Measurements from ENCODE around the gene CMTM3. TPM values are rescaled to one million over a fixed set of nuclear protein-coding genes. Genes with fewer than 3 reads are reported as not detected.

The CMTM3 gene
- total RNA-seq, 1 experiment from 2014 or later = 19.1 TPM

DNA sequence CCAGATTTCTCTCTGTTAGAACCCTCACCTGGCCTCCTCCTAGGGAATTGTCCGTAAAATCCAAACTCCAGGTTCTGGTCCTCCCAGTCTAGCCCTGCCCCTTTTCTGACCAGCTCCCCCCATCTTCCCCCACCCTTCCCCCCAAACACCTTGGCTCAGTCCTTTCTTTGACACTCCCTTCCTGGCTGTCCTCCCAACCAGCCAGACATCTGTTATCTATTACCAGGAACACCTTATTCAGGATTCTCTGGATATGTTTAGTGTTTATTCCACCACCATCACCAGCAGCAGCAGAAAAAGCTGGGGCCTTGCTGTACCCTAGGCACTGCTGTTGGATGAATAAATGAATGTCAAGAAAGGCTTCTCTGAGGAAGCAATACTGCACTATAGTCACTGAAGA is 4.0 kb upstream of the CMTM3 start:
- CTCF ChIA-PET = interaction anchor here (0.9 kb wide), 1 partner anchor 50 kb away, joined by 5 read pairs; no protein-coding TSS in a partner anchor
- Mint-ChIP-seq H3K4me3 (no peak overlapping the region), H3K27me3 (ENCODE audit: low read depth) (peaks cover 6% of the 10 kb centered on the region; the same call in 1 of the 2 replicates), H3K9me3 (no peaks in the 10 kb centered on the region), H3K27ac (no peak overlapping the region), H3K4me1 (peaks cover 10% of the 10 kb centered on the region), H3K36me3 (no peaks in the 10 kb centered on the region)
- POLR2A ChIA-PET = no interaction called here
- TF ChIP-seq ZNF416 (CRISPR knock-in tag; IDR thresholded peaks at IDR 0.05) (no peak), NFE2L1 (CRISPR knock-in tag; IDR thresholded peaks at IDR 0.05) (no peak), SMAD3 (CRISPR knock-in tag; IDR thresholded peaks at IDR 0.05; ENCODE audit: borderline replicate concordance) (no peak), PRRX2 (CRISPR knock-in tag; IDR thresholded peaks at IDR 0.05) (no peak), NR3C1 (CRISPR knock-in tag; conservative IDR thresholded peaks at IDR 0.05; ENCODE audit: low read depth) (no peak), ATF1 (CRISPR knock-in tag; IDR thresholded peaks at IDR 0.05) (no peak), ZNF138 (CRISPR knock-in tag; conservative IDR thresholded peaks at IDR 0.05) (no peak), ZNF396 (CRISPR knock-in tag; IDR thresholded peaks at IDR 0.05; ENCODE audit: borderline replicate concordance) (no peak), ZNF423 (CRISPR knock-in tag; IDR thresholded peaks at IDR 0.05) (no peak), NR2C2 (CRISPR knock-in tag; IDR thresholded peaks at IDR 0.05) (no peak), EMX1 (CRISPR knock-in tag; IDR thresholded peaks at IDR 0.05) (no peak), NR1H2 (CRISPR knock-in tag; IDR thresholded peaks at IDR 0.05) (no peak), HMGA2 (CRISPR knock-in tag; IDR thresholded peaks at IDR 0.05) (no peak)
- TF ChIP-seq, protein P1, sequence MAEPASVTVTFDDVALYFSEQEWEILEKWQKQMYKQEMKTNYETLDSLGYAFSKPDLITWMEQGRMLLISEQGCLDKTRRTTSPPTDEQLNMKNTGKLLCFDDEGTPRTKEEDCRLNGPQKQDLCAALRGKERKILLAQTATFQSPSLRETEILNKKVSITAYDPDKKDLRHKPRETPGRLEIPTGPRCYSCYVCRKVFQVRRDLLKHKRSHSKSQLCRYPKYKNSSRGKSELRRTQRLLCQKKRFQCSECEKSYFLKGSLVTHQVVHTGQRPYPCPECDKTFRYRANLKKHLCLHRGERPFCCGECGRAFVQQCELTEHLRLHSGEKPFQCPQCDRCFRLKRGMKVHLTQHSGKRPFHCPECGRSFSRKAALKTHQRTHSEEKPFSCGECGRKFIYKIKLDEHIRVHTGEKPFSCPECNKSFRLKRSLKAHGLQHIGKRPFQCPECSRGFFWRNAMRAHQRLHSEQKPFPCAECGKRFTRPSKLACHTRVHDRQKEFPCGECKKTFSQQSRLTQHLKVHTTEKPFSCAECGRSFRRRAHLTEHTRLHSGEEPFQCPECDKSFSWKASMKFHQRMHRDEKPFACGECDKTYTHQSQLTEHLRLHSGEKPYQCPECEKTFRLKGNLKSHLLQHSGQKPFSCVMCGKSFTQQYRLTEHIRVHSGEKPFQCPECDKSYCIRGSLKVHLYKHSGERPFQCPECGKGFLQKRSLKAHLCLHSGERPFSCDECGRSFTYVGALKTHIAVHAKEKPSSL (CRISPR knock-in tag; conservative IDR thresholded peaks at IDR 0.05) = no peak
- TF ChIP-seq, protein P2, sequence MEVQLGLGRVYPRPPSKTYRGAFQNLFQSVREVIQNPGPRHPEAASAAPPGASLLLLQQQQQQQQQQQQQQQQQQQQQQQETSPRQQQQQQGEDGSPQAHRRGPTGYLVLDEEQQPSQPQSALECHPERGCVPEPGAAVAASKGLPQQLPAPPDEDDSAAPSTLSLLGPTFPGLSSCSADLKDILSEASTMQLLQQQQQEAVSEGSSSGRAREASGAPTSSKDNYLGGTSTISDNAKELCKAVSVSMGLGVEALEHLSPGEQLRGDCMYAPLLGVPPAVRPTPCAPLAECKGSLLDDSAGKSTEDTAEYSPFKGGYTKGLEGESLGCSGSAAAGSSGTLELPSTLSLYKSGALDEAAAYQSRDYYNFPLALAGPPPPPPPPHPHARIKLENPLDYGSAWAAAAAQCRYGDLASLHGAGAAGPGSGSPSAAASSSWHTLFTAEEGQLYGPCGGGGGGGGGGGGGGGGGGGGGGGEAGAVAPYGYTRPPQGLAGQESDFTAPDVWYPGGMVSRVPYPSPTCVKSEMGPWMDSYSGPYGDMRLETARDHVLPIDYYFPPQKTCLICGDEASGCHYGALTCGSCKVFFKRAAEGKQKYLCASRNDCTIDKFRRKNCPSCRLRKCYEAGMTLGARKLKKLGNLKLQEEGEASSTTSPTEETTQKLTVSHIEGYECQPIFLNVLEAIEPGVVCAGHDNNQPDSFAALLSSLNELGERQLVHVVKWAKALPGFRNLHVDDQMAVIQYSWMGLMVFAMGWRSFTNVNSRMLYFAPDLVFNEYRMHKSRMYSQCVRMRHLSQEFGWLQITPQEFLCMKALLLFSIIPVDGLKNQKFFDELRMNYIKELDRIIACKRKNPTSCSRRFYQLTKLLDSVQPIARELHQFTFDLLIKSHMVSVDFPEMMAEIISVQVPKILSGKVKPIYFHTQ (CRISPR knock-in tag; IDR thresholded peaks at IDR 0.05) = no peak
- TF ChIP-seq, protein P3, sequence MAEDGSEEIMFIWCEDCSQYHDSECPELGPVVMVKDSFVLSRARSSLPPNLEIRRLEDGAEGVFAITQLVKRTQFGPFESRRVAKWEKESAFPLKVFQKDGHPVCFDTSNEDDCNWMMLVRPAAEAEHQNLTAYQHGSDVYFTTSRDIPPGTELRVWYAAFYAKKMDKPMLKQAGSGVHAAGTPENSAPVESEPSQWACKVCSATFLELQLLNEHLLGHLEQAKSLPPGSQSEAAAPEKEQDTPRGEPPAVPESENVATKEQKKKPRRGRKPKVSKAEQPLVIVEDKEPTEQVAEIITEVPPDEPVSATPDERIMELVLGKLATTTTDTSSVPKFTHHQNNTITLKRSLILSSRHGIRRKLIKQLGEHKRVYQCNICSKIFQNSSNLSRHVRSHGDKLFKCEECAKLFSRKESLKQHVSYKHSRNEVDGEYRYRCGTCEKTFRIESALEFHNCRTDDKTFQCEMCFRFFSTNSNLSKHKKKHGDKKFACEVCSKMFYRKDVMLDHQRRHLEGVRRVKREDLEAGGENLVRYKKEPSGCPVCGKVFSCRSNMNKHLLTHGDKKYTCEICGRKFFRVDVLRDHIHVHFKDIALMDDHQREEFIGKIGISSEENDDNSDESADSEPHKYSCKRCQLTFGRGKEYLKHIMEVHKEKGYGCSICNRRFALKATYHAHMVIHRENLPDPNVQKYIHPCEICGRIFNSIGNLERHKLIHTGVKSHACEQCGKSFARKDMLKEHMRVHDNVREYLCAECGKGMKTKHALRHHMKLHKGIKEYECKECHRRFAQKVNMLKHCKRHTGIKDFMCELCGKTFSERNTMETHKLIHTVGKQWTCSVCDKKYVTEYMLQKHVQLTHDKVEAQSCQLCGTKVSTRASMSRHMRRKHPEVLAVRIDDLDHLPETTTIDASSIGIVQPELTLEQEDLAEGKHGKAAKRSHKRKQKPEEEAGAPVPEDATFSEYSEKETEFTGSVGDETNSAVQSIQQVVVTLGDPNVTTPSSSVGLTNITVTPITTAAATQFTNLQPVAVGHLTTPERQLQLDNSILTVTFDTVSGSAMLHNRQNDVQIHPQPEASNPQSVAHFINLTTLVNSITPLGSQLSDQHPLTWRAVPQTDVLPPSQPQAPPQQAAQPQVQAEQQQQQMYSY (CRISPR knock-in tag; IDR thresholded peaks at IDR 0.05) = no peak
- TF ChIP-seq, protein P4, sequence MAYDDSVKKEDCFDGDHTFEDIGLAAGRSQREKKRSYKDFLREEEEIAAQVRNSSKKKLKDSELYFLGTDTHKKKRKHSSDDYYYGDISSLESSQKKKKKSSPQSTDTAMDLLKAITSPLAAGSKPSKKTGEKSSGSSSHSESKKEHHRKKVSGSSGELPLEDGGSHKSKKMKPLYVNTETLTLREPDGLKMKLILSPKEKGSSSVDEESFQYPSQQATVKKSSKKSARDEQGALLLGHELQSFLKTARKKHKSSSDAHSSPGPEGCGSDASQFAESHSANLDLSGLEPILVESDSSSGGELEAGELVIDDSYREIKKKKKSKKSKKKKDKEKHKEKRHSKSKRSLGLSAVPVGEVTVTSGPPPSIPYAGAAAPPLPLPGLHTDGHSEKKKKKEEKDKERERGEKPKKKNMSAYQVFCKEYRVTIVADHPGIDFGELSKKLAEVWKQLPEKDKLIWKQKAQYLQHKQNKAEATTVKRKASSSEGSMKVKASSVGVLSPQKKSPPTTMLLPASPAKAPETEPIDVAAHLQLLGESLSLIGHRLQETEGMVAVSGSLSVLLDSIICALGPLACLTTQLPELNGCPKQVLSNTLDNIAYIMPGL (CRISPR knock-in tag; IDR thresholded peaks at IDR 0.05) = no peak
- TF ChIP-seq, protein P5, sequence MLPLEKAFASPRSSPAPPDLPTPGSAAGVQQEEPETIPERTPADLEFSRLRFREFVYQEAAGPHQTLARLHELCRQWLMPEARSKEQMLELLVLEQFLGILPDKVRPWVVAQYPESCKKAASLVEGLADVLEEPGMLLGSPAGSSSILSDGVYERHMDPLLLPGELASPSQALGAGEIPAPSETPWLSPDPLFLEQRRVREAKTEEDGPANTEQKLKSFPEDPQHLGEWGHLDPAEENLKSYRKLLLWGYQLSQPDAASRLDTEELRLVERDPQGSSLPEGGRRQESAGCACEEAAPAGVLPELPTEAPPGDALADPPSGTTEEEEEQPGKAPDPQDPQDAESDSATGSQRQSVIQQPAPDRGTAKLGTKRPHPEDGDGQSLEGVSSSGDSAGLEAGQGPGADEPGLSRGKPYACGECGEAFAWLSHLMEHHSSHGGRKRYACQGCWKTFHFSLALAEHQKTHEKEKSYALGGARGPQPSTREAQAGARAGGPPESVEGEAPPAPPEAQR (CRISPR knock-in tag; IDR thresholded peaks at IDR 0.05) = no peak
- TF ChIP-seq, protein P6, sequence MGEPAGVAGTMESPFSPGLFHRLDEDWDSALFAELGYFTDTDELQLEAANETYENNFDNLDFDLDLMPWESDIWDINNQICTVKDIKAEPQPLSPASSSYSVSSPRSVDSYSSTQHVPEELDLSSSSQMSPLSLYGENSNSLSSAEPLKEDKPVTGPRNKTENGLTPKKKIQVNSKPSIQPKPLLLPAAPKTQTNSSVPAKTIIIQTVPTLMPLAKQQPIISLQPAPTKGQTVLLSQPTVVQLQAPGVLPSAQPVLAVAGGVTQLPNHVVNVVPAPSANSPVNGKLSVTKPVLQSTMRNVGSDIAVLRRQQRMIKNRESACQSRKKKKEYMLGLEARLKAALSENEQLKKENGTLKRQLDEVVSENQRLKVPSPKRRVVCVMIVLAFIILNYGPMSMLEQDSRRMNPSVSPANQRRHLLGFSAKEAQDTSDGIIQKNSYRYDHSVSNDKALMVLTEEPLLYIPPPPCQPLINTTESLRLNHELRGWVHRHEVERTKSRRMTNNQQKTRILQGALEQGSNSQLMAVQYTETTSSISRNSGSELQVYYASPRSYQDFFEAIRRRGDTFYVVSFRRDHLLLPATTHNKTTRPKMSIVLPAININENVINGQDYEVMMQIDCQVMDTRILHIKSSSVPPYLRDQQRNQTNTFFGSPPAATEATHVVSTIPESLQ (CRISPR knock-in tag; IDR thresholded peaks at IDR 0.05) = no peak
- TF ChIP-seq, protein P7, sequence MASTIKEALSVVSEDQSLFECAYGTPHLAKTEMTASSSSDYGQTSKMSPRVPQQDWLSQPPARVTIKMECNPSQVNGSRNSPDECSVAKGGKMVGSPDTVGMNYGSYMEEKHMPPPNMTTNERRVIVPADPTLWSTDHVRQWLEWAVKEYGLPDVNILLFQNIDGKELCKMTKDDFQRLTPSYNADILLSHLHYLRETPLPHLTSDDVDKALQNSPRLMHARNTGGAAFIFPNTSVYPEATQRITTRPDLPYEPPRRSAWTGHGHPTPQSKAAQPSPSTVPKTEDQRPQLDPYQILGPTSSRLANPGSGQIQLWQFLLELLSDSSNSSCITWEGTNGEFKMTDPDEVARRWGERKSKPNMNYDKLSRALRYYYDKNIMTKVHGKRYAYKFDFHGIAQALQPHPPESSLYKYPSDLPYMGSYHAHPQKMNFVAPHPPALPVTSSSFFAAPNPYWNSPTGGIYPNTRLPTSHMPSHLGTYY (CRISPR knock-in tag; IDR thresholded peaks at IDR 0.05) = no peak
- ATAC-seq = no peak
- no peak for DNase-seq (ENCODE audit: low spot score)
